Stimulated activated CD4-positive, alpha-beta T cell treated with anti-CD3 and anti-CD28 coated beads, TNF-alpha, amount 100 ng/mL, for 24 hours (primary cell): ENCODE results near the gene EIF3F.

ENCODE experiments used
- DNase-seq, 3 experiments: peaks; one replicate each; pipeline ENCODE4 v3.0.0-alpha.2; 2020; ENCODE audit warnings: low read depth in 3 of 3

The EIF3F gene

DNA sequence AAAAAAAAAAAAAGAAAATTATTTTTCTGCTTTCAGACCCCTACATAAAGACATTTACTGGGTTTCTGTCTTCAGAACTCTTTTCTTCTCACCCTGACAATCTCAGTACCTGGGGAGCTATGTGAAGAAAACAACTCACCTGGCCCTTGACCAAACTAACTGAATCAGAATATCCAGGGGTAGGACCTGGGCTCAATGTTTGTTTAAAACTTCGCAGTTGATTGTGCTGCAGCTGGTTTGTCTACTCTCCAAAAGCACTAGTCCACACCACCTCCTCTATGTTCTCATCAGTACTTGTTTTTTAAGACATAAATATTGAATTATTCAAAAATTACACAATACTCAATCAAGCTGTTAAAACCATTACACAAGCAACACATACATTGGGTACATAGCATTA lies 34.8 kb downstream of the EIF3F start:
- no peak for DNase-seq

DNA sequence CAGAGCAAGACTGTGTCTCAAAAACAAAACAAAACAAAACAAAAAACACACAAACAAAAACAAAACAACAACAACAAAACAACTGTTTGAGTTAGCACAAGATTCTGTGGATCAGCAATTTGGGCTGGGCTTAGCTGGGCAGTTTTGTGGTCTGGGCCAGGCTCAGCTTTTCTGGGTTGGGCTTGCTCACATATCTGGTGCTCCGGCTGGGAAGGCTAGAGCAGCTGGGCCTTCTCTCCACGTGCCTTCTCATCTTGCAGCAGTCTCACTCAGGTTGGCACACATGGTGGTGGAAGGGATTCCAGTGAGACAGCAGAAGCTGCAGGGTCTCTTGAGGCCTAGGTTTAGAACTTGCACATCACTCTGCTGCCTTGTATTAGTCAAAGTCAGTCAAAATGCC lies 35.7 kb downstream of the EIF3F start:
- DNase-seq: no peak

DNA sequence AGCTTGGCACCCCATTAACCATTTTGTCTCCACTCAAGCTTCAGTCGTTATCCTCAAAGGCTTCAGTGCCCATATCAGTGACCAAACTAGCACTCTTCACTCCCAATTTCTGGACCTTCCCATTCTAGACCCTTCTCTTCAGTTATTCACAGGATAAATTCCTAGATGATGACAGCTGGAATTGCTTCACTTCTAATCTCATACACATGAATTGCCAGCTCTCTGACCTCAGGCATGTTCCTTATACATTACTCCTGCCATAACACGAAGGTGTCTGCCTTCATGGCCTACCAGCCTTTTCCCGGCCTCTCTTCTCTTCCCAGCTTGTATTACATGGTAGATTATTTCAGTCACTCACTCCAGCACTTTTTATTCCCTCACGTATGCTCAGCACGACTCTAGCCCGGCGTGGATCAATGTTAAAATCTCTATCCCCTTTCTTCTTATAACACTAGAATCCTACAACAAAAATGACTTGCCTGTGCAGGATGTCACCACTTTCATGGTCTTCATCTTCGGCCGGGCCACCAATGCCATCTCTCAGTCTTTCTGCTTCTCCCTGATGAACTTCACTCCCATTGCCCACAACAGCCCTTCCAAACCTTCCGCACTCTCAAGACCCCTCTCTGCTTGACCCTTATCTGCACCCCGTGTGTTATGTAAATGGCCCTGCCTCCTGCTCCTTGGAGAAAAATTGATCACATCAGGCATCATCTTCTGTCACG lies 36.9 kb downstream of the EIF3F start:
- DNase-seq: no peak

DNA sequence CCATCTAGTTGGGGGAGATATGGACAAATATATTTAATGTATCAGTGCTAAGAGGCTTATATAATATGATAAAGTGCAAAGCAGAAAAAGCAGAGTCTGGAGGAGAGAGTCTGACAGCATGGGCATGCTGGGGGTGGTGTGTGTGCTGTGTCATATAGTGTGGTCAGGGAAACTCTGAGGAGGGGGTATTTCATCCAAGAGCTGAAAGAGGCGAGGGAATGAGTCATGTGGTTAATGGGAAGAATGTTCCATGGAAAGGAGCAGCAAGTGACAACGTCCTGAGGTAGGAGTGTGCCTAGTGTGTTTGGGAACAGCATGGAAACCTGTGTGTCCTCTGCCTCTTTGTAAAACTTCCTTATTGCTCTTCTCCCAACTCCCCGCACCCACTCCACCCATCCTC lies 38.0 kb downstream of the EIF3F start:
- no peak for DNase-seq

DNA sequence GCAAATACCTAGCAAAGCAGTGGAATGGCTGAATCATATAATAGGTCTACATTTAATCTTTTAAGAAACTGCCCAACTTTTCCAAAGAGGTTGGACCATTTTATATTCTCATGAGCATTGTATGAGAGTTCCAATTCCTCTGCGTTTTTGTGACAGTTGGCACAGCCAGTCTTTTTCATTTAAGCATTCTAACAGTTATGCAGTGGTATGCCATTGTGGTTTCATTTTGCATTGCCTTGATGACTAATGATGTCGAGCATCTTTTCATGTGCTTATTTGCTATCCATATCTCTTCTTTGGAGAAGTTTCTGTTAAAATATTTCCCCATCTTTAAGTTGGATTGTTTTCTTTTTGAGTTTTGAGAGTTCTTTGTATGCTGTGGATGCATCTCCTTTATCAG lies 38.7 kb downstream of the EIF3F start:
- no peak for DNase-seq

DNA sequence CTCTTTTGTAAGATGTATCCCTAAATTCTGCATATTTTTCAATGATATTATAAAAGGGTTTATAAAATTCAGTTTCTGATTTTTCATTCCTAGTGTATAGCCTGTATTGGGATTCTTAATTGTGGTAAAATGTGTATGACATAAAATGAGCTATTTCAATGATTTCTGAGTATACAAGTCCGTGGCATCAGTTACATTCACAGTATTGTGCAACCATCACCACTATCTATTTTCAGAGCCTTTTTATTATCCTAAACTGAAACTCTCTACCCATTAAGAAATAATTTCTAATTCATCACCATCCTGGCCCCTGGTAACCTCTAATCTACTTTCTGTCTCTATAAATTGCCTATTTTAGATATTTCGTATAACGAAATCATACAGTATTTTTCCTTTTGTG lies 39.8 kb downstream of the EIF3F start:
- no peak for DNase-seq

DNA sequence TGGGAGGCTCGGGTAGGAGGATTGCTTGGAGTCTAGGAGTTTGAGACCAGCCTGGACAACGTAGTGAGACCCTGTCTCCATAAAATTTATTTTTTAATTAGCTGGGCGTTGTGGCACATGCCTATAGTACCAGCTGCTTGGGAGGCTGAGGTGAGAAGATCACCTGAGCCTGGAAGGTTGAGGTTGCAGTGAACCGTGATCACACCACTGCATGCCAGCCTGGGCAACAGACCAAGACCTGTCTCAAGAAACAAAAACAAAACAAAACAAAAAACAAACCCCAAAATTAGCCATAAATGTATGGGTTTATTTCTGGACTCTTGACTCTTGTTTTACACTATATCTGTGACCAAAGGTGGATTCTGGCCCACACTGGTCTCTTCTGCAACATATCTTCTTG lies 41.6 kb downstream of the EIF3F start:
- DNase-seq: no peak

DNA sequence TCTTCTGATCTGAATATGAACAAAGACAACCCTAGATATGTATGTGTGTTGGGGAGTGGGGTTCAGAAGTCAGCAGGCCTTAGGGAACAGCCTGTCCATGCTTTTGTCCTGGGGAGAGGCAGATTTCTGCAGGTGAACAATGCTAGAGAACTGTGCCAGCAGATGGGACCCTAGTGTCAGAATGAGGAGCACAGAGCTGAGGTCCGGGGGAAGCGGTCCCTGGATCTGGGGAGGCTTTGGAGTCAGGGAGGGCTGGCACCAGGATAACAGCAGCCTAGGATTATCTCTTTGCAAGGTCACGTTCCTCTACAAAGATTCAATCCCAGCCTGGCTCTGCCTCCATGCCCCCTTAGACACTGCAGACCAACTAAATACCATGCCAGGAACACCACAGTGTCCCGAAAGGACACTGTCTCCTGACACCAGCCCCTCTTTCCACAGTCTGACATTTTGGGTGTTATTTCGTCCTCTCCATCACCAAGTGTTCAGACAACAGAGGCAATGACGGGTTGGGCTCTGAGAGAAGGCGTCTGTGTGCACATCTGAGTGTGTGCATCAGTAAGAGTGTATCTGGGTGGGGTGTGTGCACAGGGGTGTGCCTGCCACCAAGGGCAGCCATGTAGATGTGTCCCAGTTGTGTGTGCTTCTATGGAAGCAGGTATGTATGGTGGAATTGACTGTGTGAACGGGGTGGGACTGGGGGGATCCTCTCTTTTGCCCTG lies 43.5 kb downstream of the EIF3F start:
- no peak for DNase-seq

DNA sequence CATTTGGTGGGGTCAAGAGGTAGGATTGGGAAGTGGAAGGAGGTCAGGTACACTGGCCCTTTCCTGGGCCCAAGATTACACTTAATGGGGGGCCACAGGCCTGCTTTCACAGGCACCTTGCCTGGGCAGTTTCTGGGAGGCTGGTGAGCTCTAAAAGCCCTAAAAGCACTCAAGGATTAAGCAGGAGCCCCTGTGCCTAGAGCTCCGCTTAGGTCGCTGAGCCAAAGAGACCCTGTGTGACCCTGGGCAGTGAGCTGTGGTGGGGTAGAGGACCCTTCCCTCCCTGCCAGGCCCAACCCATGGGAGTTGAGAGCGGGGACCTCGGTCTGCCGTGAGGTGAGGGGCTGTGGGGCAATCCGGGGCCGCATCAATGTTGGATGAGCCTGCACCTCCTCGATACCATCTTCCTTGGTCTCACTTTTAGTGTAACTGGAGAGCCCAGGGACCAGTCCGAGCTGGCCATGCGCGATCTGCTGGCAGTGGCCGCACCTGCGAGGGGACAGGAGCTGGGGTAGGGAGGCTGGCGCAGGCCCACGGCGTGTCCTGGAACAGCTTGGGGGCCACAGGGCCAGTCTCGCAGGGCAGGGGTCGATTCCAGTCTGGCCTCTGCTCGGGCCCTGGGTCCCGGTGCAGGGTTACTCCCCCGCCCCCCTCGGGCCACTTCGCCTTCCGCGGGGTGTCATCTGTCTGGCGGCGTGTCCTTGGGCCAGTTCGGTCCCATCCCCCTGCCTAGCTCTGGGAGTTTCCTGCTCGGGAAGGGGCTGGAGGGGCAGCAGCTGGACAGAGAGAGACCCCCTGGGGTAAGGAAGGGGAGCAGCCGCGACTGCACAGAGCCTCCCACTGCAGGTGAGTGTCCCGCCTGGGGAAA lies 44.3 kb downstream of the EIF3F start:
- DNase-seq: no peak

DNA sequence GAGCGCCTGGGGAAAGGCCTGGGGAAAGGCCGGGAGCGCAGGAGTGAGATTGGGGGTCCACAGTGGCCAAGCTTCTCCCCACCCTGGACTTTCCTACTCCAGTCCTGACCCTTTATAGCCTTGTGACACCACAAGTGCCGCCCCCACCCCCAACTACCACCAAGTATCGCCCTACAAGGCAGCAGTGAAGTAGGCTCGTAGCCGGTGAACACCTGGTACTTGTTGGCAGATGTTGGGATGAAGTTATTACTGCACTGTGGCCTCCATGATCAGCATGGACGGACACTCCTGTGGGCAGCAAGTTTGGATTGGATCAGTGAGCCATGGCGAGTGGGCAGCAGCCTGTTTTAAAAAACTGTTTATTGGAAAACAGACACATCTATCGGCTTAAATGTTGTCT lies 45.0 kb downstream of the EIF3F start:
- DNase-seq: no peak

DNA sequence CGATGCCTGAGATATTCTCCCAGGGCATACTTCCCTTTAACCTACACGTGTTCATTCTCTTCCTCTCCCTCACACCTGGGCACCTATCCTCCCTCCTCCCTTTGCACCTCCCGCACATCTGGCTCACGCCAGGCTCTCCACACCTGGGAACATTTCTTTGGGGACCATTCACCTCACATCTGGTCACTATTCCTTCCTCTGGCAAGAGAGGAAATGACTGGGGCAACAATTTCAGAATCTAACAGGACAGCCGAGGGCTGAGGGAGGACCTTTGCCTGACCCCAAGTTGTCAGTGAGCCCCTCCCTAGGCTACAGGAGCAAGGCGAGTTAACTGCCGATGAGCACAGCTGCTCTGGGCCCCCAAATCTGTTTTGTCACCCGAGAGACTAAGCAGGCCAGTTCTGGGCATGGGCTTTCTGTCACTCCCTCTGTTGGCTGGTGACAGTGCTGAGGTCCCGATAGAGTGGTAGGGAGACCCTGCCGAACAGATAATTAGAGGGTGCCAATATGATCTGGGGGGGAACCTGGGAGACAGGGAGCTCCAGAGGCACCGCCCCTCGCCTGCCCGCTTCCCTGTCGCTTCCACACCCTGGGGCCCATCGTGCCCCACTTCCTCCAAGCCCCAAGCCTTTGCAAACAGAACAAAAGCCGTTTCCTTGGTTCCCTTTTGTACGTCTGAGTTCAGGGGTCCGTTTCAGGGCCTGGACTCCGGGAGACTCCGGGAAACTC lies 45.6 kb downstream of the EIF3F start:
- DNase-seq: no peak

DNA sequence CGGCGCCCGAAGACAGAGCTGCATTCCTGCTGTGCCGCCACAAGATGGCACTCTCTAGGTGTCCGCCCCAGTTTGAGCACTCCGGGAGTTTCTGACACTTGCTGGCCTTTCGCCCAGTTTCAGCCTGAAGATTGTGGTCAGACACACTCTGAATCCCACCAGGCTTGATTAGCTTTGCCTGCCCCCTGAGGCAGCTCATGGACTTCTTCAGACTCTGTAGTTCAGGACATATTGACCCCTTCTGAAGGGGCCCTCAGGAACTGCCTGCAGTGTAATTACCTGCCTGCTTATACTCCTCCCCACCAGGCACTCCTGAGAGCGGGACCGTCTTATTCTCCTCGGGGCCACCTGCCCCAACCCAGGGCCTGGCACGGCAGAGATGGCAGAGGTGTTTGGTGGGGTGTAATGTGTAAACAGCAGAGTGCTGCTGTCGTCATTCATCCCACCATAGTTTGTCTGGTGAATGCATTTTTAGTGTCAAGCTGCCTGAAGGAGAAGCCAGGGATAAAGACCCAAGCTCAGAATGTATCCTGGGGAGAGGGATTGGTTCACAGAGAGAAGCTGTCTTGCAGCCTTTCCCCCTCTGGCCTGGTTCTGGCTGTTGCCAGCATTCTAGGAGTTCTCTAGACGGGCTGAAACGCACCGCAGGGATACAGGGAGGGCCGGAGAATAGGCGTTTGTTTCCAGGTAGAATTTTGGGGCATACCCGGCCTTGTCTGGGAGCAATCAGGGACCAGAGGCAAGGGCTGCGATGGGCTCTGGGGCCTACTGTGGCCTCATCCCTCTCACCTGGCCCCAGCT lies 46.4 kb downstream of the EIF3F start:
- DNase-seq: peak in 2 of 3 experiments; percentile 19 to 44

DNA sequence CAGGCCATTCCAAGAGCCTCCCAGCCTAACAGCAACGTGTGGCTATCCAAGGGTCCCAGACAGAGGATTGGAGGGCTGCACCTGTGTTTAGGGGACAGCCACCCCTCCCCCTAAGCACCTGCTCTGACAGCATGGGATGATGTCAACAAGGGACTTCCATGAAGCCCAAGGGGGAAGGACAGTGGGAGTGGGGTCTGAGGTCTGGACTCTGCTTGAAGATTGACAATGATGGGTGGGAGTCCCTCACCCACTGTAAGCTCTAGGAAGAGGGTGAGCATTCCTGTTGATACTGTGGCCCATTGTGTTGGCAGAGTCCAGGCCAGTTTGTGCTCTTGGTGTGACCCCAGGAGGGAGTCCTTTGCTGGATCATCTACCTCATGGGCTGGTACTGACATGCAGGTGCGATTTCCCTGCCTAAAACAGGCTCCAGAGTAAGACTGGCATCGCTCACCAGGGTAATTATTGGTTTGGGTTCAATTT lies 47.0 kb downstream of the EIF3F start:
- DNase-seq: no peak

DNA sequence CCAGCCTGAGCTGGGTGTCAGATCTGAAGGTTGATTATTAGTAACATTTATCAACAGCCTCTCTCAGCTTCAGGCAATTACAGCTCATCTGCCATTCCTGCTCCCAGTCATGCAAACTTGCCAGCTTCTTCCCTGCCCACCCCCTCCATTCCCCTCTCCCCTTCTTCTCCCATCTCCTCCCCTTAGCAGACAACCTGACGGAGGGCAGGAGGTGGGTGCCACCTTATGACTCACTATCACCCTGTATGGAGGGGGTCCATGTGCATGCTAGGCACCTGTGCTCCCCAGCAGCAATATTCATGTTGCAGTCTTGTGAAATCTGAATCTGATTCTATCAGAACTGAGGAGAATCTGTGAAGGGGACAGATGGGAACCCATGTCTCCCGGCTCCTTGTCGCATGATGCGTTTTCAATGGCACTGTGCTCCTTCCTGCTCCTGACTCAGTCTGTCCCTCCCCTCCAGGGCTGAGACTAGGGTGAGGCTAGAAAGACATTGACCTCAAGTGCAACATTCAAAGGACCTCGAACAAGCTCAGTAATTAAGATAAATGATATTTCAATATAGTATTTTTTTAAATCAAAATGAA lies 47.6 kb downstream of the EIF3F start:
- no peak for DNase-seq

DNA sequence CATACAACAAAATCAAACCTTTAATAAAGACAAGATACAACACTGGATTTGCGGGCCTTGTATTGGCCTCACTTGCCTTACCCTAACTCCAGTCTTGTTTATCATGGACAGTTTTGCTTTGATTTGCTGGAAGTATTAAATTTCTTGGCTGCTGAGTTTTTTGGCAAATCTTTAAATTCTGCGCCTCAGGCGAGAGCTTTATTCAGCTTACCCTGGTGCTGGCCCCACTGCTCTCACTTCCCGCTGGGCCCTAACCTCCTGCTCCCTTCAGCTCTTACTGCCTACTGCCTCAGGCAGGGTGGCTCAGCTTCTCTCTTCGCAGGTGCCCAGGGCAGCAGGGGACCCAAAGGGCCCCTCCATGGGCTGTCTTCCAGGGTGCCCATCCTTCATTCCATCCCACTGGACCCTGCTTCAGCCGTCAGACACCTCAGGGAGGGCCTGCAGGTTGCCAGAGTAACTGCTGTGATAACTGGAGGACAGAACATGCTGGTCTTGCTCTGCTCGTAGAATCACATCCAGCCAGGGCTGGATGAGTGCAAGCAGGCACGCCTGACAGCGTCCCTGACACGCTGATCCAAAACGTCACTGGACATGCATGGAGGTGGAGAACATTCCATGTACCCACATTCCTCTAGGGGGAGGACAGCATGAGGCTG lies 48.2 kb downstream of the EIF3F start:
- no peak for DNase-seq

DNA sequence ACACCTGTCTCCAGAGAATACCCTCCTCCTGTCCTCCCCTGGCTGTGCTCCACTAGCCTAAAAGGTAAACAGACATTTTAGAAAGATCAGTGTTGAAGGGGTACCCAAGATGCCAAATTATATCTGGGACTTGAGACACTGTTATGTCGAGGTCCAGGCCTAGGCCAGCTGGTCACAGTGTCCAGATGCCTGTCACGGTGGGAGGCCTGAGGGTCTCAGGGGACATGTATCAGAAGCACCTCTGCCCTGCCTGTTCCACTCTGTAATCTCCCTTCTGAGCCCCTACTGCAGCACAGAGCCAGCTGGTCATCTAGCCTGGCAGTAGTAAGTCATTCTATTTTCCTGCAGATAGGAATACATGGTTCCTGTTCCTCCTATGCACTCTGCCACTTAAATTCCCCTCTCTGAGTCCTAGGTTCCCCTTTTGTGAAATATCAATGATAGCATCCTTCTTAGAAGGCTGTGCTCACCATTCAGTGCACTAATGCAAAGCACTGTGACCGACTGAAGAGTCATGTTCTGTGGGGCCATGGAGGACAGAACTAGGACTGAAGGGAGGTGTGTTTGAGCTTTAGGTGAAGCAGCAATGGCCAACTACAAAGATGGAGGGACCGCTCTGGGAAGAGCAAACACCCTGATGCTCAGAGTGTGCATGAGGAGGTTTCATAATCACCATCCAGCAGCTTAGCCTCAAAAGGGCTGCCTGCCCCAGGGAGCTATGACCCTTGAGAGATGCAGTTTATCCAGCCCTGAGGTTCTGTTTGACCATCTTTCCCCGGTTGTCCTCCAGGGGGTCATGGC lies 49.1 kb downstream of the EIF3F start:
- DNase-seq: no peak

DNA sequence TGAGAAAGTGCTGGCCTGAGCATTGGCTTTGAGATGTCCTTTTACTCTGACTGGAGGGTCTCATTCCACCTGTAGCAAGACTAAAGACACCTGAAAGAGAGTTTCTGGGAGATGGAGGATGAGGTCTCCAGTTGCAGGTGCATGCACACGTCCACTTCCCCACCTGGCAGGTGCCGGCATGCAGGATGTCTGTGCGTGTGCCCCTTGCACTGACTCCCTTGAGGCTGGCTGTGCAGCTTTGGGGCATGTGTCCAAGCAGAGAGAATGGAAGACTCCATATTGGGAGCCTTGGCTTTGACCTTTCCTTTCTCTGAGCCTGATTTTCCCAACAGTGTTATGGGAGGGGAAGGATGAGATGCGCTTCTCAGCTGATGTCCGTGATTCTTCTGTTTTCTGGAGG lies 49.8 kb downstream of the EIF3F start:
- no peak for DNase-seq

DNA sequence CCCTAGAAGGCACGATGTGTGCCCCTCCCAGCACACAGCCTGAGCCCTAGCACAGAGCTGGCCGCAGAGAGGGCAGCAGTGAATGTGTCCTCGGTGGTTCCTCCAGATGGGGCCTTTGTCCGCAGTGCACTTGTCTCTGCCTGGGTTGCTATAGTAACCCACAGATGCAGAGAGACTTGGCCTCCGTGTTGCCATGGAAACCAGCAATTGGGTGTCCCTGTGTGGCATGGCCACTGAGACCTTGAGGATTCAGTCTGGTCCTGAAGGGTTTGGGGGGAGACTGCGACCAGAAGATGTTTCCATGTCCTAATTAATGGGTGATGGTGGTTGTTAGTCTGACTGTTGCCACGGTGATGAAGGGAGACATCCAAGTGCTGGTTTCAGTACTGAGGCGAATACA lies 51.3 kb downstream of the EIF3F start:
- DNase-seq: no peak

DNA sequence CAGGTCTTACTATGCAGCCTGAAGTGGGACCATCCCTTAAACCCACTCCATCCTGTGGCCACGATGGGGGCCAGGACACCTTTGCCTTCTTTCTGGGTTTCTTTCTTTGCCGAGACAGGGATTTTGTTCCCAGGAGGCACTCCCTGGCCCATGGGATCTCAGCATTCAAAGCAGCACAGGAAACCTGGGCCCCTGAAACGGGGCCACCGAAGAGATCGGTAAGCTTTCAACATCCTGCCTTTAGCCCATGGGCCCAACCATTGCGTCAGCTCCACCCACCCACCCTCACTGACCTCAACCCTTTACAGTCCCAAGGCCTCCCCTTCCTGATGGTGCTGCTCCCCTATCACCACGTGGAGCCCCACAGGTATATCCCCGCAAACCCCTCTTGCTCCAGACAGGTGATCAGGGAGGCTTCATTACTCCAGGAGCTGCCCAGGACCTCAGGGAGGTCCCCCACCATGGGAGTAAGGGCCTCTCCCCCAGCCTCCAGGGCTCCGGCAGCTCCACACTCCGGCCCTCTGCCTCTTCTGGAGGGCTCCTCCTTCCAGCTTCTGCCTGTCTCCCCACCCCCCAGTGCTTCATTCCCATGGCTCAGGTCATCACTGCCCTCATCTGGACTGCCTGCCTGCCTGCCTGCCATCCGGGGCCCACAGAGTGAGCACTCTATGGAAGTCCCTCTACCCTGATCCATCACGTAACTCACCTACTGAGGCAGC lies 51.8 kb downstream of the EIF3F start:
- no peak for DNase-seq
